IPS-18c (cell line): ENCODE measurements around the gene HOMER3.

Experiments
- H3K4me3 ChIP-seq: 2 replicates; pipeline ENCODE4 v1.7.0; 2013; ENCODE audit warnings: low read depth, mild to moderate bottlenecking, low read length, moderate library complexity; ENCODE audit not compliant: insufficient read depth
- H3K9me3 ChIP-seq: one replicate; pipeline ENCODE4 v1.6.1; 2013; ENCODE audit warnings: mild to moderate bottlenecking, low read length, moderate library complexity; ENCODE audit not compliant: control insufficient read depth, insufficient read depth

The HOMER3 gene

GRCh38 chr19:18940769-18941627, at the start of gene HOMER3:
HOMER3 (minus strand) TSS chr19:18941217; CDS start chr19:18938982, 2,235 bp downstream.
- H3K4me3 ChIP-seq, result peak within 1 kb of the TSS; percentile 60
- H3K9me3 ChIP-seq, result no peaks in the 10 kb centered on the region

- Histone ChIP-seq H3K9me3 (no peaks in the 10 kb centered on the region), H3K4me3 (no peak overlapping the region)
These were observed 49.2 kb upstream of the HOMER3 start for GRCh38 chr19:18990128-18990708.

- H3K4me3 ChIP-seq, result no peak overlapping the region
- H3K9me3 ChIP-seq, result no peaks in the 10 kb centered on the region
These were observed 48.3 kb upstream of the HOMER3 start for GRCh38 chr19:18989316-18989715.

- Histone ChIP-seq H3K9me3 (no peaks in the 10 kb centered on the region), H3K4me3 (no peak overlapping the region)
These were observed 46.4 kb upstream of the HOMER3 start for GRCh38 chr19:18987456-18987855.

GRCh38 chr19:18985257-18985656, 44.2 kb upstream of the HOMER3 start:
- H3K9me3 ChIP-seq, result no peaks in the 10 kb centered on the region

GRCh38 chr19:18984251-18984650, 43.2 kb upstream of the HOMER3 start:
- no peaks in the 10 kb centered on the region for H3K9me3 ChIP-seq
- H3K4me3 ChIP-seq, result no peak overlapping the region

More at GRCh38 chr19:18985257-18985656, 44.2 kb upstream of the HOMER3 start:
- no peak overlapping the region for H3K4me3 ChIP-seq

GRCh38 chr19:18982669-18983068, 41.7 kb upstream of the HOMER3 start:
- Histone ChIP-seq H3K4me3 (no peak overlapping the region), H3K9me3 (no peaks in the 10 kb centered on the region)

GRCh38 chr19:18980432-18981020, 39.5 kb upstream of the HOMER3 start:
- H3K9me3 ChIP-seq, result no peaks in the 10 kb centered on the region
- H3K4me3 ChIP-seq, result no peak overlapping the region

GRCh38 chr19:18978616-18979015, 37.6 kb upstream of the HOMER3 start:
- H3K4me3 ChIP-seq, result no peak overlapping the region
- H3K9me3 ChIP-seq, result no peaks in the 10 kb centered on the region

GRCh38 chr19:18975869-18976268, 34.9 kb upstream of the HOMER3 start:
- Histone ChIP-seq H3K9me3 (no peaks in the 10 kb centered on the region), H3K4me3 (no peak overlapping the region)

GRCh38 chr19:18975011-18975410, 34.0 kb upstream of the HOMER3 start:
- Histone ChIP-seq H3K4me3 (no peak overlapping the region), H3K9me3 (no peaks in the 10 kb centered on the region)

GRCh38 chr19:18972851-18973250, 31.8 kb upstream of the HOMER3 start:
- Histone ChIP-seq H3K4me3 (no peak overlapping the region), H3K9me3 (no peaks in the 10 kb centered on the region)

- no peaks in the 10 kb centered on the region for H3K9me3 ChIP-seq
- H3K4me3 ChIP-seq, result no peak overlapping the region
These were observed 31.3 kb upstream of the HOMER3 start for GRCh38 chr19:18972301-18972811.

GRCh38 chr19:18969931-18970659, 29.1 kb upstream of the HOMER3 start:
- Histone ChIP-seq H3K9me3 (no peaks in the 10 kb centered on the region), H3K4me3 (no peak overlapping the region)

- Histone ChIP-seq H3K9me3 (no peaks in the 10 kb centered on the region), H3K4me3 (no peak overlapping the region)
These were observed 26.5 kb upstream of the HOMER3 start for GRCh38 chr19:18967358-18968146.

- Histone ChIP-seq H3K4me3 (no peak overlapping the region), H3K9me3 (no peaks in the 10 kb centered on the region)
These were observed 25.3 kb upstream of the HOMER3 start for GRCh38 chr19:18966307-18966706.

GRCh38 chr19:18964121-18964520, 23.1 kb upstream of the HOMER3 start:
- H3K9me3 ChIP-seq, result peaks cover 2% of the 10 kb centered on the region
- H3K4me3 ChIP-seq, result no peak overlapping the region
